Activated T-helper 1 cell treated with anti-CD3 and anti-CD28 coated beads, Interleukin-12 subunit alpha, Interleukin-12 subunit beta, Interleukin-2, Interleukin-4 antibody, amounts not matched to agents 30 ng/mL and 10 ng/mL and 1 ng/mL, durations not matched to agents 14 hours and 24 hours and 36 hours (primary cell): Measurements from ENCODE around the gene CELF5. TPM values are rescaled to one million over a fixed set of nuclear protein-coding genes. Genes with fewer than 3 reads are reported as not detected.
"Not testable (repeated sequence)": the region's sequence is repeated elsewhere in the genome, so short reads cannot be mapped to it uniquely, and the experiment has no call there.

Source experiments
- DNase-seq: peaks from one replicate; pipeline ENCODE4 v3.0.0; 2021; ENCODE audit warnings: low spot score
- H3K27ac Mint-ChIP-seq: one replicate; pipeline ENCODE4 v1.8.0; 2021; ENCODE audit warnings: mild to moderate bottlenecking, mixed read lengths
- H3K27me3 Mint-ChIP-seq: one replicate; pipeline ENCODE4 v1.8.0; 2022; ENCODE audit warnings: mild to moderate bottlenecking, moderate library complexity, mixed read lengths; ENCODE audit not compliant: insufficient read depth
- H3K36me3 Mint-ChIP-seq: one replicate; pipeline ENCODE4 v1.8.0; 2021; ENCODE audit warnings: low read depth, mixed read lengths
- H3K4me1 Mint-ChIP-seq: one replicate; pipeline ENCODE4 v1.8.0; 2021; ENCODE audit warnings: low read depth, mixed read lengths
- H3K4me3 Mint-ChIP-seq: one replicate; pipeline ENCODE4 v1.8.0; 2021; ENCODE audit warnings: mild to moderate bottlenecking, moderate library complexity, mixed read lengths
- H3K9me3 Mint-ChIP-seq: one replicate; pipeline ENCODE4 v1.8.0; 2021; ENCODE audit warnings: mixed read lengths
- intact Hi-C: fragments of 100-400 bp; cut with micrococcal nuclease; formaldehyde crosslinking; loops from one replicate; pipeline ENCODE4 v1.15.1; 2024
- total RNA-seq: library from RNA; stranded (reverse); gene quantifications from 2 replicates; pipeline ENCODE4 v1.2.3, GENCODE V29; 2022

The CELF5 gene
- total RNA-seq, 1 donor from 2014 or later: 0.08 TPM

GRCh38 chr19:3193256-3194105 lies 31.0 kb upstream of the CELF5 start:
- no peak overlapping the region for H3K4me3 Mint-ChIP-seq
- H3K9me3 Mint-ChIP-seq: no peaks in the 10 kb centered on the region
- no peak for DNase-seq
- peaks cover 6% of the 10 kb centered on the region for H3K36me3 Mint-ChIP-seq
- H3K4me1 Mint-ChIP-seq: peaks cover 7% of the 10 kb centered on the region
- intact Hi-C loops: no loop called here
- H3K27ac Mint-ChIP-seq: no peak overlapping the region
- H3K27me3 Mint-ChIP-seq: no peaks in the 10 kb centered on the region

- H3K27ac Mint-ChIP-seq: no peak overlapping the region
- no peaks in the 10 kb centered on the region for H3K27me3 Mint-ChIP-seq
- intact Hi-C loops: no loop called here
- H3K9me3 Mint-ChIP-seq: no peaks in the 10 kb centered on the region
- H3K36me3 Mint-ChIP-seq: peaks cover 6% of the 10 kb centered on the region
- H3K4me3 Mint-ChIP-seq: no peak overlapping the region
- DNase-seq: no peak
- H3K4me1 Mint-ChIP-seq: no peaks in the 10 kb centered on the region
Observed at GRCh38 chr19:3194106-3195087, 30.1 kb upstream of the CELF5 start.

DNA sequence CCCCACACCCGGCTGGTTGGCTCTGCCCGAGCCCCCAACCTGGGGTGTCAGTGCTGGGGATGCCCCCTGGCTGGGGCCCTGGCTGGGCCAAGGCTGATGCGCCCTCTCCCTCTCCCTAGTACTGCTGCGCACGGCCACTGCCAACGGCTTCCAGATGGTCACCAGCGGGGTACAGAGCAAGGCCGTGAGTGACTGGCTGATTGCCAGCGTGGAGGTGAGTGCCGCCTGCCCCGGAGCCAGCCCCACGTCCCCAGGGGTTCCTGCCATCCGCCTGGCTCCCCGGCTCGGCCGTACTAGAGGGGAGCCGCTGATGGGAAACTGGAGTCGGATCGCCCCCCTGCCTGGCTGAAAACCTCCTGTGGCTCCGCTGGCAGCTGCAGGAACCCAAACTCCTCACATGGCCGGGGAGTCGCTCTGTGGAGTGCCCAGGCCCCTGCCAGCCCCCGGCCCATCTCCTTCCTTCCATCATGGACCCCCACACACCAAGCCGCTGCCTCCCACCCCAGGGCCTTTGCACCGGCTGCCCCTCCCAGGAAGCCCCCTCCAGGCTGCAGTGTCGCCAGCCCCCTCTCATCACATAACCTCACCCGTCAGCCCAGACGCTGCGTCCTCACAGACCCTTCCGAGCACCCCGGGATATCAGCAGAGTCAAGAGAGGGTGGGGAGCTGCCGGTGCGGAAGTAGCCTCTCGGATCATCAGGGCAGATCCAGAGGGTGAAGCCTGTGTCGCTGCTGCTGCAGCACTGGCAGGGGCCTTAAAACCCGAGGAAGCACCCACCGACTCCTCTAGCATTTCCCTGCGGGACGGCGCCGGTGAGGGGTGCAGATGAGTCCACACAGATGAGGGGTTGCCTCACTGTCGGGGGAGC lies 28.2 kb upstream of the CELF5 start:
- Mint-ChIP-seq H3K4me3 (no peak overlapping the region), H3K27ac (no peak overlapping the region), H3K4me1 (no peaks in the 10 kb centered on the region), H3K36me3 (peaks cover 6% of the 10 kb centered on the region), H3K9me3 (no peaks in the 10 kb centered on the region), H3K27me3 (no peaks in the 10 kb centered on the region)
- no peak for DNase-seq
- intact Hi-C loops: no loop called here

DNA sequence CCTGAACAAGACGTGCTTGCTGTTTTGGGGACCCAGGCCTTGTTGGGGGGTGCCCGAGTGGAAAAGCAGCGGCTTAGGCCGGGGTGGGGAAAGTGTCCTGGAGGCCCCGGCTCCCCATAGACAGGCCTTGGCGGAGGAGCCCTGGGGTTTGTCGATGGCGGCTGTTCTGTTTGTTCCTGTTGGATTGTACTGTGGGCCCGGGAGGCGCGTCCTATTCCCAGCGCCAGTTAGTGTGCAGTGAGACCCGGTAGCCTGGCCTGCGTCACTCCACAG lies 27.6 kb upstream of the CELF5 start:
- intact Hi-C loops: no loop called here
- Mint-ChIP-seq H3K36me3 (peaks cover 6% of the 10 kb centered on the region), H3K9me3 (no peaks in the 10 kb centered on the region), H3K27me3 (no peaks in the 10 kb centered on the region), H3K4me3 (no peak overlapping the region), H3K27ac (no peak overlapping the region), H3K4me1 (no peaks in the 10 kb centered on the region)
- DNase-seq: no peak

- H3K27ac Mint-ChIP-seq: no peak overlapping the region
- no peak for DNase-seq
- no peak overlapping the region for H3K4me3 Mint-ChIP-seq
- no peaks in the 10 kb centered on the region for H3K4me1 Mint-ChIP-seq
- intact Hi-C loops: no loop called here
- H3K9me3 Mint-ChIP-seq: no peaks in the 10 kb centered on the region
- H3K27me3 Mint-ChIP-seq: no peaks in the 10 kb centered on the region
- H3K36me3 Mint-ChIP-seq: peaks cover 6% of the 10 kb centered on the region
Observed at GRCh38 chr19:3198901-3199700, 25.4 kb upstream of the CELF5 start.

DNA sequence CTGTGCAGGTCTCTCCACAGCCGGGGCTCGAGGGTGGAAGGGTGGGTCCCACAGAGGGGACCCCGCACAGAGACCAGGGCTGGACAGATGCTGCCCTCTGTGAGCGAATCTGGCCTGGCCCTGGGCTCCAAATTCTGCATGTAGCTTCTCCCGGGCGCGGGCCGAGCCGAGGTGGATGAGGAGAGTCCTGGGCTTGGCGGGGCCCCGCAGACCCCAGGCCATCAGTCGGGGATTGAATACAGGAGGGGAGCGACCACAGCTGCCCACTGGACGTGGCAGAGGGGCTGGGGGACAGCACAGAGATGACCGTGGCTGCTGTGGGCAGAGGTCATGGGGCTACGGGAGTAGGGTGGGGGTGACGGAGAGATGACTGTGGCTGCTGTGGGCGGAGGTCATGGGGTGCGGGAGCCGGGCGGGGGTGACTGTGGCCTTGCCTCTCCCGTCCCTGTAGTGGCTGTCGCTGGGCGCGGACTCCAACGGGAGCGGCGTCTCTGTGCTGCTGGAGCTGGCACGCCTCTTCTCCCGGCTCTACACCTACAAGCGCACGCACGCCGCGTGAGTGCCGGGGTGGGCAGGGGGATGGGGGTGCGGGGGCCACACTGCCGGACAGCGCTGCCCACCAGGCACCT lies 23.3 kb upstream of the CELF5 start:
- no peaks in the 10 kb centered on the region for H3K9me3 Mint-ChIP-seq
- H3K27ac Mint-ChIP-seq: no peak overlapping the region
- H3K4me3 Mint-ChIP-seq: no peak overlapping the region
- intact Hi-C loops: no loop called here
- H3K36me3 Mint-ChIP-seq: no peaks in the 10 kb centered on the region
- H3K4me1 Mint-ChIP-seq: no peaks in the 10 kb centered on the region
- DNase-seq: no peak
- no peaks in the 10 kb centered on the region for H3K27me3 Mint-ChIP-seq

- DNase-seq: no peak
- Mint-ChIP-seq H3K27me3 (no peaks in the 10 kb centered on the region), H3K27ac (no peak overlapping the region), H3K9me3 (no peaks in the 10 kb centered on the region), H3K4me1 (no peaks in the 10 kb centered on the region), H3K36me3 (no peaks in the 10 kb centered on the region), H3K4me3 (no peak overlapping the region)
- intact Hi-C loops: no loop called here
Observed at GRCh38 chr19:3201911-3202310, 22.6 kb upstream of the CELF5 start.

DNA sequence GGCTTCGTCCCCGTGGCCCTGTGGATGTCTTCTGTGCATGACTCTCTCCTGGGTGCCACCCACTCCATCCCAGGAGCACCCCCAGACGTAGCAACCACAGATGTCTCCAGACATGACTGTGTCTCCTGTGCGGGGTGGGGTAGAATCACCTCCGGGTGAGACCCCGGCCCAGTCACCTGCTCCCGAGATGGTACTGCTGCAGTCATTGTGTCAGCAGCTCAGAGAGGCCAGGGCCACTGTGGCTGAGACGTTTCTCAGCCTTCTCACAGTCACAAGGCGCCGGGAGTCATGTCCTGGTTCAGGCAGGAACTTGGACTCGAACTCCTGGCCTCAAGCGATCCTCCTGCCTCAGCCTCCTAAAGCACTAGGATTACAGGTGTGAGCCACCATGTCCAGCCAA lies 22.1 kb upstream of the CELF5 start:
- Mint-ChIP-seq H3K4me3 (no peak overlapping the region), H3K36me3 (no peaks in the 10 kb centered on the region), H3K27ac (no peak overlapping the region), H3K4me1 (no peaks in the 10 kb centered on the region), H3K9me3 (no peaks in the 10 kb centered on the region), H3K27me3 (no peaks in the 10 kb centered on the region)
- DNase-seq: no peak
- intact Hi-C loops: no loop called here

GRCh38 chr19:3202895-3203294 lies 21.6 kb upstream of the CELF5 start:
- H3K27me3 Mint-ChIP-seq, H3K9me3 Mint-ChIP-seq, H3K27ac Mint-ChIP-seq, DNase-seq, H3K4me3 Mint-ChIP-seq, intact Hi-C loops, H3K4me1 Mint-ChIP-seq, H3K36me3 Mint-ChIP-seq: not testable (repeated sequence)

- no peak for DNase-seq
- no peaks in the 10 kb centered on the region for H3K36me3 Mint-ChIP-seq
- H3K27me3 Mint-ChIP-seq: no peaks in the 10 kb centered on the region
- no peaks in the 10 kb centered on the region for H3K9me3 Mint-ChIP-seq
- no peak overlapping the region for H3K27ac Mint-ChIP-seq
- H3K4me1 Mint-ChIP-seq: no peaks in the 10 kb centered on the region
- intact Hi-C loops: no loop called here
- H3K4me3 Mint-ChIP-seq: no peak overlapping the region
Observed at GRCh38 chr19:3203805-3204645, 20.4 kb upstream of the CELF5 start.

DNA sequence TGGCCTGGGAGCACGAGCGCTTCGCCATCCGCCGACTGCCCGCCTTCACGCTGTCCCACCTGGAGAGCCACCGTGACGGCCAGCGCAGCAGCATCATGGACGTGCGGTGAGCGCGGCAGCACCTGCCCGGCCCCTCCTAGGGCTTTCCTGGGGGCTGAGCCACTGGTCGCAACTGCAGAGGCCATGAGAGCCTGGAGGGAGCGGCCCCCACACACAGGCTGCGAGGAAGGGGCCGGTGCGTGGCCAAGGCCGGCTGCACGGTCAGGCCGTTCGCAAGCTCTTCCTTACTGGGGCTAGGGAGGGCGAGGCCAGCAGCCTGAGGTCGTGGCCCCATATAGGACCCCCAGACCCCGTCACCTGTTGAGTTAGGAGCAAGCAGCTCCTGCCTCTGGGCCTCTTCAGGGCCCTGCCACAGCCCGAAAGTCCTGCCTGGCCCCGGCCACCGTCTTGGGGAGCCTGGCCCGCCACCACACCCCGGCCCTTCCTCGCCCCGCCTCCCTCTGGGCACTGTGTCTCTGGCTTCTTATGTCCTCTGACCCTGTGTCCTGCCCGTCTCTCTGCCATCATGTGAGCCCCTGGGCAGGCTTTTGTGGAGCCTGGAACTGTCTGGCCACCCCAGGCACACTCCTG lies 19.7 kb upstream of the CELF5 start:
- no peaks in the 10 kb centered on the region for H3K9me3 Mint-ChIP-seq
- H3K27me3 Mint-ChIP-seq: no peaks in the 10 kb centered on the region
- no peak for DNase-seq
- intact Hi-C loops: no loop called here
- no peak overlapping the region for H3K4me3 Mint-ChIP-seq
- no peaks in the 10 kb centered on the region for H3K4me1 Mint-ChIP-seq
- peaks cover 2% of the 10 kb centered on the region for H3K36me3 Mint-ChIP-seq
- no peak overlapping the region for H3K27ac Mint-ChIP-seq
